ENCODE measurements around the gene ASS1.

Gene ASS1

DNA sequence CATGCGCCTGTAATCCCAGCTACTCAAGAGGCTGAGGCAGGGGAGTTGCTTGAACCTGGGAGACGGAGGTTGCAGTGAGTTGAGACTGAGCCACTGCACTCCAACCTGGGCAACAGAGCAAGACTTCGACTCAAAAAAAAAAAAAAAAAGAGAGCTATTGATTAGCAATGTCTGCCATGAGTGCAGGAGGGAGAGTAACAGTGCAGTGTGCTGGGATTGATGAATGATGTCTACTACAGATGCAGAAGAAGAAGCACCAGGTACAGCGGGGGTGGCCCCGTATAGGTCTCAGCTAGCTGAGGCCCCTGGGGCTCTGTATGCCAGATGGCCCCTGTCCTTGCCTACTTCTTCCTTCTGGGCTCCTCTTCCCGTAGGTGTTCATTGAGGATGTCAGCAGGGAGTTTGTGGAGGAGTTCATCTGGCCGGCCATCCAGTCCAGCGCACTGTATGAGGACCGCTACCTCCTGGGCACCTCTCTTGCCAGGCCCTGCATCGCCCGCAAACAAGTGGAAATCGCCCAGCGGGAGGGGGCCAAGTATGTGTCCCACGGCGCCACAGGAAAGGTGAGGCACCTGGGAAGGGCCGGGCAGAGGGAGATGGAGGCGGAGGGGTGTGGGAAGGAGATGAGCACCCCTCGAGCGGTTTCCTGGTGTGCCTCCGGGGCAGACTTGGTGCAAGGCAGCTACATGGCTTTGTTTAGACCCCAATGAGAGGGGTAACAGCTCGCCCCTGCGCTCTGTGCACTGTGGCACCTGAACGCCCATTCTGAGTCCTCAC is 13.5 kb downstream of the ASS1 start:
- DNase-seq: no peak

DNA sequence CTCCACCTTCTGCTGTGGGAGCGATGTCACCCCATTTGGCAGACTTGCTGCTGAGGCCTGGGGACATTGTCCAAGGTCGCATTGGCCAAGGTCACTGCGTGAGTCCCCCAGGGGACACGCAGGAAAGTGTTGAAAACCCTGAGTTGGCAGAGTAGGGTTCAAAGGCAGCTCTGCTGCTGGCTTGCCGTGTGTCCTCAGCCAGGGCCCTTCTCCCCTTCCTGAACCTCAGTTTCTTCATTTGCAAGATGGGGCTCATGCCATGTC is 14.0 kb downstream of the ASS1 start:
- DNase-seq: no peak

DNA sequence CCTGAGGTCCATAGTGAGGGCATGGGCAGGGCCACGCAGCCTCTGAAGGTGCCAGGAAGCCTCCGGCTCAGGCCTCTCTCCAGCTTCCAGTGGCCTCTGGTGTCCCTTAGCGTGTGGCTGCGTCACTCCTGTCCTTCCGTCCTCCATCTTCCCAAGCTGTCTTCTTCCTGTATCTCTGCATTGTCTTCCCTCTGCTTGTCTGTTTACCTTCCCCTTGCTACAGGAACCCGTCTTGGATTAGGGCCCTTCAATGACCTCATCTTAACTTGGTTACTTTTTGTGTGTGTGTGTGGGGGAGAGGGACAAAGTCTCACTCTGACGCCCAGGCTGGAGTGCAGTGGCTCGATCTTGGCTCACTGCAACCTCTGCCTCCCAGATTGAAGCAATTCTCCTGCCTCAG is 14.4 kb downstream of the ASS1 start:
- no peak for DNase-seq

DNA sequence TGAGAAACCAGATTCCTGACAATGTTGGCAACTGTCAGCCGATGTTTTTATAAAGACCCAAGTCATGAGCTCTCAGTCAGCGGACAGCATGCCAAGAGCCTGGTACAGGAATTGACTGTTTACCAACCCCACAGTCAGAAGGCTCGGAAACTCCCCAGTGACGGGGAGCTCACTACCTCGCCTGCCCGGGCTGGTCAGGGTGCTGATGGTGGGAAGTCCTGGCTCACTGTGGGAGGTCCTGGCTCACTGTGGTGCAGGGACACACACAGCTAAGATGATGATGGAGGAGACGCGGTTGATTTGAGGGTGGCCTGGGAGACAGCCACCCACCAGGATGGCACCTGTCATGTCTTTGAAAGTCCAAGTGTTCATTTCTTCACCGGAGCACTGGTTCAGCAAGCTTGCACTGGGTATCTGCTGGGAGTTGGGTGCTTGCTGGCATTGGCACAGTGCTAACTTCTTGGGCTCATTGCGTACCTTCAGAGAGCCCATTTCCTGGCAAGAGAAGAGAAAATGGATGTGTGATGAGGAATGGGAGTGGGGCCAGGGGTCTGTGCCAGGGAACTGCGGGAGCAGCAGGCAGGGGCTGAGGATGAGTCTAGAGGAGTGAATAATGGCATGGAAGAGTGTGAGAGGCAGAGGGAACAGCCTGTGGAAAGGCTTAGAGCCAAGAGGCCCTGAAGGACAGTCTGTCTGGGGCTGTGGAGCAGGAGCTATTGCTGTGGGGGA is 15.3 kb downstream of the ASS1 start:
- DNase-seq: no peak

DNA sequence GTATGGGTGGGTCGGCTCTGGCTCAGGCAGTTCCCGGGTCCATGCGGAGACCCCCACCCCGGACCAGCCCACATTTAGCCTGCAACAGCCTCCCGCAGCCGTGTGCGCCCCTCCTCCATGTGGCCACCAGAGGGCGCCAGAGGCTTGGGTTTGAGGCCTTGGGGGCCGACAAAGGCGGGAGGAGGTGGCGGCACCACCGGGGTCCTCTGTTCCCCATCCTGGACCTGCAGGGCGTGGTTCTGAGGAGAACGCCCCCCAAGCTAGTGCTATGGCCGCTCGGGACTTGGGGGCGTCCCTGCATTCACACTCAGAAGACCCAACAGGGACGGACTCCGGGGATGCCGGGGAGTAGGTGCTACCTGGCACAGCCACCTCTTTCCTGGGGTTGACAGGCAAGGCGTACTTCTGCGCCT is 16.5 kb downstream of the ASS1 start:
- peak; percentile 60 to 61 for DNase-seq

- DNase-seq: no peak
These were observed 17.0 kb downstream of the ASS1 start for GRCh38 chr9:130461731-130462130.

GRCh38 chr9:130462685-130463540 is 18.2 kb downstream of the ASS1 start:
- DNase-seq: no peak

DNA sequence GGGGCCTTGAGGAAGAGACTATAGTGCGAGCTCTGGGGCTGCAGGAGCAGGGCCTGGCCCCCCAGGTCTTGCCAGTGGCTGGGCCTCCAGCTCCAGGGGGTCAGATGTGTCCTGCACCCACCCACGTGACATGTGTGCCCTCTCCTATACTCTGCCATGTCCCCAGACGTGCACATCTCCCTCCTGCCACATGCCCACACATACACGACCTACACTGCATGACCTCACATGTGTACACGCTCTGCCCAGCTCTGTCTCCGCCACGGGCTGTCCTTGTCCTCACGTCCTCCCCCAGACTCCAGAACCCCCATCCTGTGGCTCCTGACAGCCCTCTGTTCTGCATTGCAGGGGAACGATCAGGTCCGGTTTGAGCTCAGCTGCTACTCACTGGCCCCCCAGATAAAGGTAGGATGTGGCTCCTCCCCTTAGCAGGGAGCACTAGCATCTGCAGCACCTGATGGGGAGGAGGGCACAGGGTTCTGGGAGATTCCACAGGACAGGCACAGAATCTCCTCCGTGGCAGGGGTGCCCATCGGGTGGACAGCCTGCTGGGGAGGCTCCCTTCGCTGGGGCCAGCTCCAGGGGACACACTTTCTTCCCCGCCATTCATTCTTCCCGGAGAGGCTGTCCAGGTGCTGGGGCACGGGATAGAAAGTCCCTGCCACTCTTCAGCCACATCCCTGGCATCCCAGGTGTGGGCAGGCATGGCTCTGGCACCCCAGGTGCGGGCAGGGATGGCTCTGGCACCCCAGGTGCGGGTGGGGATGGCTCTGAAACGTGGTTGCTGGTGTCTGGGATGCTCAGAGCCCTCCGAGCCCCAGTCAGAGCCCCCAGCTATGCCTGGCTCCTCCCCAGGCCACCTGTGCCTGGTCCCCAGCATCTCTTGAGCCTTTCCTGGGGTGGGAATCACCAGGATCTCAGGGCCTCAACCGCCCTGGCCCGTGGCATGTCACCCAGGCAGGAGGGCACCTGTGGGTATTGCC is 19.3 kb downstream of the ASS1 start:
- no peak for DNase-seq

DNA sequence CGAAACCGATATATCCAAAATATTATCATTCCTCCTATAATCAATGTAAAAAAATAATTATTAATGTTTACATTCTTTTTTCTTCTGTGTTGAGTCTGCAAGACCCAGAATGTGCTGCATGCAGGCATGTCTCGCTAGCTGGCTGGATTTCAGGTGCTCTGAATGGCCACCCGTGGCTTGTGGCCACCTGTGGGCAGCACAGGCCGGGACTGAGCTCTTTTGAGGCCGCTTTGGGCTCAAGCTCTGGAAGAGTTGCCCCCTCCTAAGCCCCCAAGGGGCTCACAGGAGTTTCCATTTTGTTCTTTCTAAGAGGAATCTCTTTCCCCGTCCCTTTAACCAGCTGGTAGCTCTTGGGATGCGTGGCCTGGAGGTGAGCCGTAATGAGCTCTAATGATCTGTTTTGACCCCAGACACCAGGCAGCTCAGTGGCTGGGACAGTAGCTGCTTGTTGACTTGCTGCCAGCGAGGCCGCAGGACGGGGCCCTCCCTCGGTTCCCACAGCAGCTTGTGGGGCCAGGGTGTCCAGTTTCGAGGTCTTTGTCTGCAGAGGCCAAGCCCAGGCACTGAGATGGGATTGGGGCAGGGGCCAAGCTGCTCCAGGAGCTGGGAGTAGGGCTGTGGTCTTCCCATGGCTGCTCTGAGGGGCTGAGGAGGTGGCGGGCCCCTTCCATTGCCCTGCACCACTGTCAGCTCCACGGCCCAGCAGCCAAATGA is 20.8 kb downstream of the ASS1 start:
- DNase-seq: no peak

GRCh38 chr9:130466537-130467217 is 21.9 kb downstream of the ASS1 start:
- no peak for DNase-seq

- DNase-seq: no peak
These were observed 22.6 kb downstream of the ASS1 start for GRCh38 chr9:130467316-130467715.

GRCh38 chr9:130468566-130468965 is 23.8 kb downstream of the ASS1 start:
- DNase-seq: no peak

- DNase-seq: no peak
These were observed 25.5 kb downstream of the ASS1 start for GRCh38 chr9:130470269-130470668.

GRCh38 chr9:130470950-130471349 is 26.2 kb downstream of the ASS1 start:
- no peak for DNase-seq

GRCh38 chr9:130471411-130472183 is 26.8 kb downstream of the ASS1 start:
- DNase-seq: no peak

- DNase-seq: no peak
These were observed 27.5 kb downstream of the ASS1 start for GRCh38 chr9:130472184-130472705.

DNA sequence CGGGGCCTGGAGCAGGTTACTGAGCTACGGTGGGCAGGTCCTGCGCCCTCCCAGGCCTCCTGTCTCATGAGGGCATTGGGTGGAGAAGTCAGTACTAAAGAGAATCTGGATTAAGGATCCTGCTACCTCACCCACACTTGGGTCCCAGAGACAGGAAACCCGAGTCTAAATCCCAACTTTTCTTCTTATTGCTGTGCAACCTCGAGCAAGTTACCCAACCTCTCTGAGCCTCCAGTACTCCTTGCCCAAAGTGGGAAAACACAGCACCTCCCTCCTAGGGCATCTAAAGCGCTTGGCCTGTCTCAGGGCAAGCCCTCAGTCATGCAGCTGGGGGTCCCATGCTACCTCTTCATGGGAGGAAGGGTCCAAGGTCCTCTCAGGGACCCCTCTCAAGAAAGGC is 28.2 kb downstream of the ASS1 start:
- no peak for DNase-seq

GRCh38 chr9:130473566-130473965 is 28.8 kb downstream of the ASS1 start:
- no peak for DNase-seq

GRCh38 chr9:130474106-130474505 is 29.3 kb downstream of the ASS1 start:
- no peak for DNase-seq

DNA sequence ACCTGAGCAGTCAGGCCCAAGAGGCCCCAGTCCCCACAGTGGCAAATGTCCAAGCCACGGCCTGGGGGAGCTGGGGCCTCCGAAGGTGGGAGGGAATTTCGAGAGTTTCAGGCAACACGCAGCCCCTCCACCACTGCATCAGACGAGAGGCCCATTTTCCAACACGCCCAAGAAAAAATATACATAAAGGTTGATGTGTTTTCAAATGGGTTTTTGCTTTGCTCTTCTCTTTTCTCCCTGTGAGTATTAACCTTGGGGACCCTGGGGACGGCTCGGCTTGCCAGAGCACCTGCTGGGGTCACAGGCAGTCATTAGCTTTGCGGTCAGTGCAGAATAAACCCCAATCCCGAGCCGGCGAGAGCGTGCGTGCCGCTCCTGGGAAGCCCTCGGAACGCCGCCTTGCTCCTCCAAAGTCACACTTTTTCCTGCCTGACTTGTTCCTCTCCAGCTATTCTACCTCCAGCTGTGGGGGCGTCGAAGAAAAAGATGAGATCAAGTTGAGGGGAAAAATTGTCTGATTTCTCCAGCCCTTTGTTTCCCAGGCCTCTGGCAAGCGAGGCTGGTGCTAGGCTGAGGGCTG is 31.5 kb downstream of the ASS1 start:
- no peak for DNase-seq

Measured in CD4-positive, alpha-beta T cell treated with Interleukin-4 for 1 hour (primary cell).